GM12878 (cell line): ENCODE results near the gene PCED1B. TPM values are rescaled to one million over a fixed set of nuclear protein-coding genes. Genes with fewer than 3 reads are reported as not detected.

Source experiments
- ATAC-seq: fragments of 200-7000 bp; cut with Tn5 transposase; 3 replicates; pipeline ENCODE4 v1.9.1; 2020; ENCODE audit warnings: mild to moderate bottlenecking, moderate library complexity
- BruUV-seq: library from RNA; stranded (reverse); fragments of 400-500 nt; replicated peaks from 2 replicates; lab custom pipeline; 2021; lab: Mats Ljungman, UMichigan
- CTCF ChIA-PET: fragments of 300-600 bp; sonication (Branson Sonifier 250); formaldehyde crosslinking; extraction: SDS; loops from one replicate; lab custom pipeline; 2021; ENCODE audit warnings: inconsistent platforms; lab: Yijun Ruan, JAX
- POLR2A ChIA-PET: fragments of 350-600 bp; formaldehyde crosslinking; extraction: SDS; loops from one replicate; lab custom pipeline; 2021; ENCODE audit warnings: inconsistent platforms; lab: Charles Lee
- RAD21 ChIA-PET: fragments of 300-600 bp; sonication (Branson Sonifier 250); formaldehyde crosslinking; loops from one replicate; lab custom pipeline; 2023; ENCODE audit warnings: antibody characterized with exemption; ENCODE audit not compliant: unreplicated experiment; lab: Charles Lee
- SMC1A ChIA-PET: fragments of 300-600 bp; sonication (Branson Sonifier 250); formaldehyde crosslinking; loops from one replicate; lab custom pipeline; 2023; ENCODE audit not compliant: unreplicated experiment, uncharacterized antibody; lab: Charles Lee
- DNase-seq: peaks from one replicate; pipeline ENCODE4 v3.0.0-alpha.2; 2011; ENCODE audit warnings: low read depth, low spot score
- FAIRE-seq: peaks from 3 replicates; lab custom pipeline; 2011; peaks lifted over from hg19 to GRCh38; lab: Jason Lieb, UNC
- H2AFZ ChIP-seq: 2 replicates; pipeline ENCODE4 v1.6.0; 2011; ENCODE audit warnings: low read depth, low read length, control low read depth; ENCODE audit not compliant: control insufficient read depth
- H3K27ac ChIP-seq: 2 replicates; pipeline ENCODE4 v1.5.1; 2011; ENCODE audit warnings: control low read depth; ENCODE audit not compliant: control insufficient read depth, insufficient read depth
- H3K27me3 ChIP-seq, 2 experiments: replicated peaks in 1 of 2; 2 replicates each; pipeline versions ENCODE4 v1.6.0 to v1.6.1; 2011; ENCODE audit warnings: low read length in 1 of 2; ENCODE audit not compliant: control insufficient read depth in 2 of 2, insufficient read depth in 2 of 2
- H3K36me3 ChIP-seq, 2 experiments: 2 replicates each; pipeline ENCODE4 v1.5.1; 2011; ENCODE audit warnings: low read length in 1 of 2; ENCODE audit not compliant: control insufficient read depth in 2 of 2, insufficient read depth in 2 of 2
- H3K4me1 ChIP-seq: 2 replicates; pipeline ENCODE4 v1.6.1; 2011; ENCODE audit warnings: mild to moderate bottlenecking, low read length, moderate library complexity, mixed read lengths; ENCODE audit not compliant: control insufficient read depth, insufficient read depth
- H3K4me2 ChIP-seq: 2 replicates; pipeline ENCODE4 v1.6.0; 2011; ENCODE audit warnings: control low read depth; ENCODE audit not compliant: control insufficient read depth, insufficient read depth
- H3K4me3 ChIP-seq: fragments of 200-600 bp; sonication (generic); 2 replicates; pipeline ENCODE4 v1.5.1; 2016
- H3K79me2 ChIP-seq: 2 replicates; pipeline ENCODE4 v1.6.0; 2011; ENCODE audit warnings: low read length; ENCODE audit not compliant: control insufficient read depth, insufficient read depth
- H3K9ac ChIP-seq: 2 replicates; pipeline ENCODE4 v1.8.0; 2011; ENCODE audit warnings: low read length, control low read depth, mixed read lengths; ENCODE audit not compliant: control insufficient read depth, insufficient read depth
- H3K9me3 ChIP-seq: replicated peaks from 3 replicates; pipeline ENCODE4 v1.5.1; 2011; ENCODE audit warnings: mild to moderate bottlenecking, low read length; ENCODE audit not compliant: control insufficient read depth, insufficient read depth
- H4K20me1 ChIP-seq: 2 replicates; pipeline ENCODE4 v1.6.0; 2011; ENCODE audit not compliant: control insufficient read depth, insufficient read depth
- JUNB ChIP-seq: IDR thresholded peaks from 2 replicates; pipeline ENCODE4 v1.6.1; 2016; ENCODE audit warnings: antibody characterized with exemption, mild to moderate bottlenecking
- POU2F2 ChIP-seq: IDR thresholded peaks from 3 replicates; pipeline ENCODE4 v1.6.1; 2011; ENCODE audit warnings: low read depth, mild to moderate bottlenecking, low read length, borderline replicate concordance
- TAF1 ChIP-seq: IDR thresholded peaks from 2 replicates; pipeline ENCODE4 v1.6.1; 2011; ENCODE audit warnings: mild to moderate bottlenecking, low read depth, low read length, borderline replicate concordance
- ZNF592 ChIP-seq: fragments of 450-650 bp; IDR thresholded peaks from 2 replicates; pipeline ENCODE4 v1.6.1; 2017; ENCODE audit warnings: mild to moderate bottlenecking, moderate library complexity
- in situ Hi-C: fragments of 300-500 bp; cut with MboI; formaldehyde crosslinking; loops from 9 replicates; pipeline ENCODE4 v1.14.3; 2018; ENCODE audit warnings: mixed read lengths
- intact Hi-C: fragments of 100-400 bp; cut with micrococcal nuclease; formaldehyde crosslinking; loops from one replicate; pipeline ENCODE4 v1.14.2; 2022; ENCODE audit not compliant: unreplicated experiment
- polyA plus RNA-seq, 11 experiments: library from polyadenylated mRNA; depleted of rRNA in 4 of 11; unstranded in 6 of 11; stranded (reverse) in 5 of 11; fragments of >200 nt; fragmentation: Nextera tagmentation in 4 of 11; fragmentation: Illumina TruSeq in 1 of 11; extraction: Ambion mirVana in 4 of 11; extraction: Trizol in 1 of 11; gene quantifications; 1 replicate in 1 of 11; 2 replicates in 10 of 11; pipeline versions ENCODE4 v1.2.1 to v1.2.3, GENCODE V29; 2011 to 2016; ENCODE audit warnings: inconsistent platforms in 2 of 11, missing spikeins in 2 of 11, low read depth in 1 of 11
- total RNA-seq, 4 experiments: library from RNA; depleted of rRNA in 3 of 4; stranded (reverse); fragments of >200 nt in 3 of 4; fragmentation: Illumina TruSeq in 1 of 4; extraction: Trizol in 1 of 4; gene quantifications; 2 replicates each; pipeline versions ENCODE4 v1.2.1 to v1.2.3, GENCODE V29; 2013 to 2021

Gene PCED1B
- total and polyA plus RNA-seq, 10 of the 15 experiments (the other 5 are each of a cell fraction or from before 2014, with no cell fraction given) = 0.80 to 8.8 (median 3.0) TPM

GRCh38 chr12:47164116-47164515 lies 84.7 kb downstream of the PCED1B start:
- H3K9ac ChIP-seq = no peak overlapping the region
- TF ChIP-seq ZNF592 = no peak
- TF ChIP-seq POU2F2 = no peak
- no peak for TF ChIP-seq TAF1
- TF ChIP-seq JUNB = no peak
- H3K4me1 ChIP-seq = no peaks in the 10 kb centered on the region
- H4K20me1 ChIP-seq = no peaks in the 10 kb centered on the region
- H3K9me3 ChIP-seq = no peaks in the 10 kb centered on the region
- H3K79me2 ChIP-seq = no peaks in the 10 kb centered on the region
- ATAC-seq = no peak
- no TSS peak for BruUV-seq
- in situ Hi-C loops = no loop called here
- POLR2A ChIA-PET = no interaction called here
- H3K27ac ChIP-seq = no peak overlapping the region
- FAIRE-seq = no peak
- H3K4me2 ChIP-seq = no peak overlapping the region
- no peaks in the 10 kb centered on the region for H3K27me3 ChIP-seq
- H3K4me3 ChIP-seq = no peak overlapping the region
- SMC1A ChIA-PET = no interaction called here
- H3K36me3 ChIP-seq = no peaks in the 10 kb centered on the region
- CTCF ChIA-PET = interaction anchor here (0.7 kb wide), 1 partner anchor 37 kb away, joined by 3 read pairs; no protein-coding TSS in a partner anchor
- no peak overlapping the region for H2AFZ ChIP-seq
- no peak for DNase-seq
- RAD21 ChIA-PET = no interaction called here
- intact Hi-C loops = no loop called here
